CD4-positive, alpha-beta T cell treated with Interferon gamma for 1 hour (primary cell): ENCODE data around the gene CYP2W1.
"Not testable (repeated sequence)": the region's sequence is repeated elsewhere in the genome, so short reads cannot be mapped to it uniquely, and the experiment has no call there.

Source experiments
- DNase-seq: peaks from one replicate; pipeline ENCODE4 v3.0.0-alpha.2; 2020

The CYP2W1 gene

GRCh38 chr7:983004-983615 lies at the start of gene CYP2W1:
TSS of gene CYP2W1 (plus strand) at chr7:983181. CDS start at chr7:983212, 31 bp downstream.
- no peak for DNase-seq

- DNase-seq, result no peak
Measured at GRCh38 chr7:934469-935163, 48.4 kb upstream of the CYP2W1 start.

- DNase-seq, result no peak
Measured at GRCh38 chr7:935164-935873, 47.7 kb upstream of the CYP2W1 start.

- DNase-seq, result no peak
Measured at GRCh38 chr7:935874-936385, 47.1 kb upstream of the CYP2W1 start.

- no peak for DNase-seq
Measured at GRCh38 chr7:936386-937054, 46.5 kb upstream of the CYP2W1 start.

- no peak for DNase-seq
Measured at GRCh38 chr7:937856-938484, 45.0 kb upstream of the CYP2W1 start.

- DNase-seq, result no peak
Measured at GRCh38 chr7:938546-939185, 44.3 kb upstream of the CYP2W1 start.

GRCh38 chr7:939843-940242 lies 43.1 kb upstream of the CYP2W1 start:
- no peak for DNase-seq

GRCh38 chr7:940599-941408 lies 42.2 kb upstream of the CYP2W1 start:
- no peak for DNase-seq

GRCh38 chr7:943793-944192 lies 39.2 kb upstream of the CYP2W1 start:
- DNase-seq, result not testable (repeated sequence)

- DNase-seq, result no peak
Measured at GRCh38 chr7:944744-945143, 38.2 kb upstream of the CYP2W1 start.

- DNase-seq, result no peak
Measured at GRCh38 chr7:945147-945555, 37.8 kb upstream of the CYP2W1 start.

- no peak for DNase-seq
Measured at GRCh38 chr7:945556-946255, 37.3 kb upstream of the CYP2W1 start.

GRCh38 chr7:946256-946996 lies 36.6 kb upstream of the CYP2W1 start:
- no peak for DNase-seq

- DNase-seq, result no peak
Measured at GRCh38 chr7:947391-948210, 35.4 kb upstream of the CYP2W1 start.

- no peak for DNase-seq
Measured at GRCh38 chr7:949021-949934, 33.7 kb upstream of the CYP2W1 start.

GRCh38 chr7:951881-952547 lies 31.0 kb upstream of the CYP2W1 start:
- no peak for DNase-seq
